Breast epithelium (tissue), 3 donors: Measurements from ENCODE around the gene BICC1.

Experiments
- POLR2AphosphoS5 ChIP-seq, 3 donors: sonication (generic); formaldehyde crosslinking; IDR thresholded peaks; one replicate each; pipeline ENCODE4 v1.6.1; 2017; ENCODE audit warnings: antibody characterized with exemption in 3 of 3
- TF ChIP-seq, protein P1 (sequence below), 3 donors: fragments of 450-650 bp; IDR thresholded peaks; one replicate each; pipeline ENCODE4 v1.5.1; 2016 to 2017; ENCODE audit warnings: antibody characterized with exemption in 3 of 3, mild to moderate bottlenecking in 3 of 3, moderate library complexity in 3 of 3

DNA sequence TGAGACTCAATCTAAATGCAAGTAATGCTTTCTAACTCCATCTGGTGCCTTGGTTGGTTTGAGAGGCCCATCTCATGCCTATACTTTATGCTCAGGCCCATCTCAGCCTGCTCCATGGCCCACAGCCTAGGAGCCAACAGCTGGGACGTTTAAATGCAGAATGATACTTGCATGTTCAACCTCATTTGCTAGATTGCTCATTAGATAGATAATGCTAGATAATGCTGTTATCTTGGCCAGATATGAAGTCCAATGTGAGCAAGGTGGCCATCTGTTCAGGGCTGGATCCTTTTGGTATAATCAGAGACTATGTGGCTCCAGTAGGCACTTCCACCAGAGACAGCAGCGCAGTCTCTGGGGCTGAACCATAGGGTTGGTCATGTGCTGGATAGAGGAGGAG is 342.1 kb downstream of the BICC1 start:
- TF ChIP-seq, protein P1, sequence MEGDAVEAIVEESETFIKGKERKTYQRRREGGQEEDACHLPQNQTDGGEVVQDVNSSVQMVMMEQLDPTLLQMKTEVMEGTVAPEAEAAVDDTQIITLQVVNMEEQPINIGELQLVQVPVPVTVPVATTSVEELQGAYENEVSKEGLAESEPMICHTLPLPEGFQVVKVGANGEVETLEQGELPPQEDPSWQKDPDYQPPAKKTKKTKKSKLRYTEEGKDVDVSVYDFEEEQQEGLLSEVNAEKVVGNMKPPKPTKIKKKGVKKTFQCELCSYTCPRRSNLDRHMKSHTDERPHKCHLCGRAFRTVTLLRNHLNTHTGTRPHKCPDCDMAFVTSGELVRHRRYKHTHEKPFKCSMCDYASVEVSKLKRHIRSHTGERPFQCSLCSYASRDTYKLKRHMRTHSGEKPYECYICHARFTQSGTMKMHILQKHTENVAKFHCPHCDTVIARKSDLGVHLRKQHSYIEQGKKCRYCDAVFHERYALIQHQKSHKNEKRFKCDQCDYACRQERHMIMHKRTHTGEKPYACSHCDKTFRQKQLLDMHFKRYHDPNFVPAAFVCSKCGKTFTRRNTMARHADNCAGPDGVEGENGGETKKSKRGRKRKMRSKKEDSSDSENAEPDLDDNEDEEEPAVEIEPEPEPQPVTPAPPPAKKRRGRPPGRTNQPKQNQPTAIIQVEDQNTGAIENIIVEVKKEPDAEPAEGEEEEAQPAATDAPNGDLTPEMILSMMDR (IDR thresholded peaks at IDR 0.05), result no peak
- no peak for TF ChIP-seq POLR2AphosphoS5 (IDR thresholded peaks at IDR 0.05)
